B cell (primary cell): ENCODE measurements around the gene DYNLRB2. TPM values are rescaled to one million over a fixed set of nuclear protein-coding genes. Genes with fewer than 3 reads are reported as not detected.

Experiments used
- ATAC-seq: fragments of 200-7000 bp; cut with Tn5 transposase; one replicate; pipeline ENCODE4 v1.10.0; 2021; ENCODE audit warnings: low read depth, mild to moderate bottlenecking, moderate number of reproducible peaks, moderate library complexity
- CTCF ChIA-PET: fragments of 350-600 bp; sonication (Branson Sonifier 250); formaldehyde crosslinking; loops from one replicate; lab custom pipeline; 2021; ENCODE audit warnings: antibody characterized with exemption, inconsistent platforms; lab: Charles Lee
- POLR2A ChIA-PET: fragments of 350-600 bp; sonication (Branson Sonifier 250); formaldehyde crosslinking; loops from one replicate; lab custom pipeline; 2021; ENCODE audit warnings: antibody characterized with exemption; lab: Charles Lee
- DNase-seq: peaks from one replicate; pipeline ENCODE4 v3.0.0; 2013
- H2AFZ ChIP-seq: 2 replicates; pipeline ENCODE4 v1.6.1; 2012; ENCODE audit warnings: mild to moderate bottlenecking, low read depth, low read length; ENCODE audit not compliant: insufficient read depth, poor library complexity, severe bottlenecking
- H3K27ac ChIP-seq, 2 donors: 1 replicate in 1 of 2; 2 replicates in 1 of 2; pipeline ENCODE4 v1.5.1; 2012 to 2013; ENCODE audit warnings: low read length in 2 of 2, mild to moderate bottlenecking in 2 of 2, moderate library complexity in 1 of 2
- H3K27me3 ChIP-seq, 4 experiments: fragments of 200-600 bp in 1 of 4; sonication (generic) in 1 of 4; replicated peaks in 1 of 4; 1 replicate in 2 of 4; 2 replicates in 2 of 4; pipeline versions ENCODE4 v1.6.1 to v1.7.0; 2013 to 2016; ENCODE audit warnings: low read length in 3 of 4, mild to moderate bottlenecking in 2 of 4, mixed read lengths in 1 of 4, moderate library complexity in 1 of 4; ENCODE audit not compliant: insufficient read depth in 4 of 4, control insufficient read depth in 3 of 4; ENCODE audit errors: control extremely low read depth in 1 of 4
- H3K36me3 ChIP-seq, 2 experiments: replicated peaks in 1 of 2; 1 replicate in 1 of 2; 2 replicates in 1 of 2; pipeline versions ENCODE4 v1.6.1 to v1.7.1; 2013; ENCODE audit warnings: low read length in 1 of 2; ENCODE audit not compliant: insufficient read depth in 2 of 2, control insufficient read depth in 1 of 2; ENCODE audit errors: control extremely low read depth in 1 of 2, extremely low read depth in 1 of 2
- H3K4me1 ChIP-seq, 2 donors: fragments of 200-600 bp in 1 of 2; sonication (generic) in 1 of 2; 1 replicate in 1 of 2; 2 replicates in 1 of 2; pipeline versions ENCODE4 v1.5.1 to v1.6.1; 2013 to 2017; ENCODE audit warnings: low read length in 2 of 2; ENCODE audit not compliant: control insufficient read depth in 2 of 2, insufficient read depth in 2 of 2
- H3K4me2 ChIP-seq: replicated peaks from 2 replicates; pipeline ENCODE3; 2012; ENCODE audit warnings: mild to moderate bottlenecking, low read depth, low read length; ENCODE audit not compliant: poor library complexity, severe bottlenecking
- H3K4me3 ChIP-seq, 5 experiments: fragments of 200-600 bp in 1 of 5; sonication (generic) in 1 of 5; 1 replicate in 3 of 5; 2 replicates in 2 of 5; pipeline versions ENCODE4 v1.5.1 to v1.7.0; 2011 to 2016; ENCODE audit warnings: low read length in 4 of 5, mild to moderate bottlenecking in 4 of 5, low read depth in 2 of 5, control low read depth in 1 of 5, moderate library complexity in 1 of 5; ENCODE audit not compliant: insufficient read depth in 1 of 5; ENCODE audit errors: control extremely low read depth in 1 of 5, extremely low read depth in 1 of 5
- H3K79me2 ChIP-seq: fragments of 200-600 bp; sonication (generic); one replicate; pipeline ENCODE4 v1.6.0; 2016; ENCODE audit warnings: low read length; ENCODE audit not compliant: control insufficient read depth, insufficient read depth
- H3K9ac ChIP-seq: fragments of 200-600 bp; sonication (generic); 2 replicates; pipeline ENCODE4 v1.6.1; 2017; ENCODE audit warnings: mild to moderate bottlenecking, low read length, moderate library complexity
- H3K9me3 ChIP-seq, 3 donors: one replicate each; pipeline versions ENCODE4 v1.6.1 to v1.7.1; 2013; ENCODE audit warnings: low read length in 2 of 3; ENCODE audit not compliant: control insufficient read depth in 2 of 3, insufficient read depth in 1 of 3; ENCODE audit errors: control extremely low read depth in 1 of 3
- H4K20me1 ChIP-seq: 2 replicates; pipeline ENCODE4 v1.6.0; 2012; ENCODE audit warnings: mild to moderate bottlenecking, low read length; ENCODE audit not compliant: insufficient read depth, control insufficient read depth, poor library complexity, severe bottlenecking
- H3K27ac Mint-ChIP-seq: one replicate; pipeline ENCODE4 v1.8.0; 2021; ENCODE audit warnings: mixed read lengths
- H3K27me3 Mint-ChIP-seq: one replicate; pipeline ENCODE4 v1.8.0; 2021; ENCODE audit warnings: mixed read lengths
- H3K4me1 Mint-ChIP-seq: one replicate; pipeline ENCODE4 v1.8.0; 2021; ENCODE audit warnings: mixed read lengths
- H3K4me3 Mint-ChIP-seq: one replicate; pipeline ENCODE4 v1.8.0; 2021; ENCODE audit warnings: mixed read lengths
- H3K9me3 Mint-ChIP-seq: one replicate; pipeline ENCODE4 v1.8.0; 2022; ENCODE audit warnings: mixed read lengths; ENCODE audit not compliant: insufficient read depth
- EZH2 ChIP-seq: IDR thresholded peaks from 2 replicates; pipeline ENCODE4 v1.6.1; 2012; ENCODE audit warnings: borderline replicate concordance, low read depth, mild to moderate bottlenecking, moderate library complexity, low read length; ENCODE audit not compliant: insufficient read depth, poor library complexity, severe bottlenecking
- WGBS: methylation state at CpG from one replicate; pipeline ENCODE4 v1.1.5; 2013; ENCODE audit warnings: missing lambda C conversion rate; ENCODE audit not compliant: insufficient coverage; 5-methylcytosine and 5-hydroxymethylcytosine counted together
- intact Hi-C: fragments of 100-400 bp; cut with micrococcal nuclease; formaldehyde crosslinking; loops from one replicate; pipeline ENCODE4 v1.10.0; 2022
- polyA plus RNA-seq: library from polyadenylated mRNA; depleted of rRNA; stranded (reverse); fragments of >200 nt; gene quantifications from 2 replicates; pipeline ENCODE4 v1.2.3, GENCODE V29; 2012
- total RNA-seq, 2 donors: library from RNA; stranded (reverse); fragments of 120-200 nt in 1 of 2; gene quantifications; 1 replicate in 1 of 2; 2 replicates in 1 of 2; pipeline versions ENCODE4 v1.2.3 to v1.2.4, GENCODE V29; 2013 to 2022
- TF ChIP-seq, protein P1 (sequence below): fragments of 200-600 bp; IDR thresholded peaks from one replicate; pipeline ENCODE4 v1.8.0; 2022; ENCODE audit warnings: antibody characterized with exemption, mild to moderate bottlenecking

The DYNLRB2 gene
- total and polyA plus RNA-seq, 2 donors (not counting 1 experiment from before 2014, with no cell fraction given), result not detected

DNA sequence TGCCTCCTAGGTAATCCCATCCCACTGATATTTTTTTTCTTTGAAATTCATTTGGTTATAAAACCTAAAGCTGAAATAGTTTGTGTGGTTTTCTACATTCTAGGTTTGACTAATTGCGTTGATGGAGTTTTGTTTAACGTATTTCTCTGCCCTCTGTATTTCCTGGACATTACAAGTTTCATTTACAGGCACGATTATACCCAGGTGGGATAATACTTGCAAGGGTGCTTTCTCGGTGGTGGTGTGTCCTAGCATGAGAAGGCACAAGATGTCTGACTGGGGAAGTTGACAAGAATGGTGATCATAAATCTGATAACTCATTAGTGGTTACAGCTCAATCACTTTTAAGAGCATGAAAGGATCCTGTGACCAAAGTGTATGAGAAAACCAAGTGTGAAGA, 45.0 kb downstream of the DYNLRB2 start:
- TF ChIP-seq EZH2, result no peak
- TF ChIP-seq, protein P1, sequence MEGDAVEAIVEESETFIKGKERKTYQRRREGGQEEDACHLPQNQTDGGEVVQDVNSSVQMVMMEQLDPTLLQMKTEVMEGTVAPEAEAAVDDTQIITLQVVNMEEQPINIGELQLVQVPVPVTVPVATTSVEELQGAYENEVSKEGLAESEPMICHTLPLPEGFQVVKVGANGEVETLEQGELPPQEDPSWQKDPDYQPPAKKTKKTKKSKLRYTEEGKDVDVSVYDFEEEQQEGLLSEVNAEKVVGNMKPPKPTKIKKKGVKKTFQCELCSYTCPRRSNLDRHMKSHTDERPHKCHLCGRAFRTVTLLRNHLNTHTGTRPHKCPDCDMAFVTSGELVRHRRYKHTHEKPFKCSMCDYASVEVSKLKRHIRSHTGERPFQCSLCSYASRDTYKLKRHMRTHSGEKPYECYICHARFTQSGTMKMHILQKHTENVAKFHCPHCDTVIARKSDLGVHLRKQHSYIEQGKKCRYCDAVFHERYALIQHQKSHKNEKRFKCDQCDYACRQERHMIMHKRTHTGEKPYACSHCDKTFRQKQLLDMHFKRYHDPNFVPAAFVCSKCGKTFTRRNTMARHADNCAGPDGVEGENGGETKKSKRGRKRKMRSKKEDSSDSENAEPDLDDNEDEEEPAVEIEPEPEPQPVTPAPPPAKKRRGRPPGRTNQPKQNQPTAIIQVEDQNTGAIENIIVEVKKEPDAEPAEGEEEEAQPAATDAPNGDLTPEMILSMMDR, result no peak
- H2AFZ ChIP-seq, result no peak overlapping the region
- no peak for DNase-seq
- H4K20me1 ChIP-seq, result no peaks in the 10 kb centered on the region
- H3K27ac Mint-ChIP-seq, result no peak overlapping the region
- H3K27me3 ChIP-seq, result no peaks in the 10 kb centered on the region
- WGBS, result 40% methylated on average over 1 of the region's 4 CpGs
- no peaks in the 10 kb centered on the region for H3K79me2 ChIP-seq
- H3K4me2 ChIP-seq, result no peak overlapping the region
- peaks cover 5% of the 10 kb centered on the region for H3K4me1 Mint-ChIP-seq
- H3K4me1 ChIP-seq, result peaks cover under 1% of the 10 kb centered on the region in 2 donors
- H3K27me3 Mint-ChIP-seq, result no peaks in the 10 kb centered on the region
- no peak overlapping the region for H3K4me3 Mint-ChIP-seq
- intact Hi-C loops, result no loop called here
- no peaks in the 10 kb centered on the region for H3K9me3 Mint-ChIP-seq
- no peaks in the 10 kb centered on the region for H3K9me3 ChIP-seq
- H3K27ac ChIP-seq, result no peak overlapping the region
- H3K9ac ChIP-seq, result no peak overlapping the region
- ChIA-PET POLR2A (no interaction called here), CTCF (no interaction called here)
- ATAC-seq, result no peak
- H3K36me3 ChIP-seq, result no peaks in the 10 kb centered on the region
- no peak overlapping the region for H3K4me3 ChIP-seq

DNA sequence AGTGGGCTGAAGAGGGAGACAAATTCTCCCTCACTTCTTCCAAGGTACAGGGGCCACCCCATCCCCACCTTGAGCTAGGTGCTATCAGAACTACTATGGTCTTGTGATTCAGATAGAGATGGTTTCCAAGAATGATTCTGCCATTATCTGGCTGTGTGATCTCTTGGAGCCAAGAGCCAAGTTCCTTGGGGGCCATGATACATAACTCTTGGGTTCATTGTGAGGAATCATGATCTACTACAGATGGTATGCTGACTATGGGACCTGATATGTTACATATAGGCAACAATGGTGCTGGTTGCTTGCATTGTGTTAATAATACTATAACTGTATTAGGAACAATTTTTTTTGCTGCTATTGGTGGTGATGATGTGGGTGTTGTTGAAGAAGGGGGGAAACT, 45.7 kb downstream of the DYNLRB2 start:
- ChIA-PET CTCF (no interaction called here), POLR2A (no interaction called here)
- Mint-ChIP-seq H3K4me3 (no peak overlapping the region), H3K27me3 (no peaks in the 10 kb centered on the region), H3K27ac (no peak overlapping the region), H3K9me3 (no peaks in the 10 kb centered on the region), H3K4me1 (peaks cover 6% of the 10 kb centered on the region)
- Histone ChIP-seq H3K9me3 (peaks cover 0 to 3% (median 0%) of the 10 kb centered on the region in 3 donors), H3K27ac (no peak overlapping the region), H3K9ac (no peak overlapping the region), H2AFZ (no peak overlapping the region), H3K4me1 (peaks cover 4 to 5% of the 10 kb centered on the region in 2 donors), H3K27me3 (no peaks in the 10 kb centered on the region), H3K4me2 (no peak overlapping the region), H3K36me3 (no peaks in the 10 kb centered on the region), H3K79me2 (no peaks in the 10 kb centered on the region), H3K4me3 (no peak overlapping the region), H4K20me1 (no peaks in the 10 kb centered on the region)
- no peak for ATAC-seq
- DNase-seq, result no peak
- intact Hi-C loops, result no loop called here
- TF ChIP-seq, protein P1, result no peak
- TF ChIP-seq EZH2, result no peak
